Neural cell (in vitro differentiated cells): ENCODE data around the gene ZNF750.

ENCODE experiments used
- CTCF ChIP-seq: fragments of 450-650 bp; IDR thresholded peaks from 2 replicates; pipeline ENCODE4 v1.5.1; 2014; ENCODE audit warnings: antibody characterized with exemption, mild to moderate bottlenecking, moderate library complexity; ENCODE audit not compliant: poor library complexity, severe bottlenecking
- EP300 ChIP-seq: fragments of 450-650 bp; conservative IDR thresholded peaks from 2 replicates; pipeline ENCODE4 v1.6.1; 2014; ENCODE audit warnings: antibody characterized with exemption, mild to moderate bottlenecking, moderate library complexity; ENCODE audit not compliant: poor library complexity, severe bottlenecking
- POLR2AphosphoS5 ChIP-seq: IDR thresholded peaks from 2 replicates; pipeline ENCODE4 v1.6.1; 2012
- REST ChIP-seq: IDR thresholded peaks from 2 replicates; pipeline ENCODE4 v1.6.1; 2012; ENCODE audit warnings: borderline replicate concordance
- SMC3 ChIP-seq: fragments of 450-650 bp; conservative IDR thresholded peaks from 2 replicates; pipeline ENCODE4 v1.6.1; 2014; ENCODE audit warnings: antibody characterized with exemption, mild to moderate bottlenecking, moderate library complexity; ENCODE audit not compliant: poor library complexity

GRCh38 chr17:82780971-82781893 lies 58.6 kb downstream of the ZNF750 start:
- TF ChIP-seq CTCF, result no peak
- TF ChIP-seq REST, result no peak
- TF ChIP-seq EP300, result no peak
- no peak for TF ChIP-seq POLR2AphosphoS5
- TF ChIP-seq SMC3, result no peak
